PFSK-1 (cell line): ENCODE results near the gene PTTG1IP.

Source experiments
- FOXP2 ChIP-seq: optimal IDR thresholded peaks from 2 replicates; pipeline ENCODE3; 2011; ENCODE audit warnings: borderline replicate concordance, control low read depth, inconsistent platforms; ENCODE audit not compliant: insufficient read depth; ENCODE audit errors: extremely low read length, extremely low read depth
- POLR2AphosphoS5 ChIP-seq: IDR thresholded peaks from 2 replicates; pipeline ENCODE4 v1.6.1; 2012; ENCODE audit warnings: low read depth, mild to moderate bottlenecking, control low read depth, low read length, moderate library complexity
- REST ChIP-seq, 2 experiments: IDR thresholded peaks; 2 replicates each; pipeline versions ENCODE4 v1.6.1 to v1.8.0; 2011 to 2012; ENCODE audit warnings: low read depth in 2 of 2, low read length in 2 of 2, control low read depth in 1 of 2, inconsistent platforms in 1 of 2, mild to moderate bottlenecking in 1 of 2, moderate library complexity in 1 of 2; ENCODE audit not compliant: insufficient read depth in 1 of 2
- SIN3A ChIP-seq: IDR thresholded peaks from 2 replicates; pipeline ENCODE4 v1.6.1; 2012; ENCODE audit warnings: mild to moderate bottlenecking, low read length, moderate library complexity, borderline replicate concordance; ENCODE audit not compliant: insufficient read depth
- TAF1 ChIP-seq: IDR thresholded peaks from 2 replicates; pipeline ENCODE4 v1.6.1; 2012; ENCODE audit warnings: low read length, control low read depth, borderline replicate concordance; ENCODE audit not compliant: insufficient read depth

GRCh38 chr21:44918107-44918470 is 44.6 kb upstream of the PTTG1IP start:
- no peak for TF ChIP-seq SIN3A
- TF ChIP-seq TAF1 = no peak
- no peak for TF ChIP-seq POLR2AphosphoS5
- no peak for TF ChIP-seq REST (IDR thresholded peaks at IDR 0.05; ENCODE audit: insufficient read depth in 1 of 2, low read depth in 2 of 2, low read length in 2 of 2)
- TF ChIP-seq FOXP2 = no peak
